Stimulated activated CD8-positive, alpha-beta memory T cell treated with anti-CD3 and anti-CD28 coated beads, Interleukin-4, amount 100 ng/mL, for 4 hours (primary cell): ENCODE measurements around the gene EPB42.
"Not testable (repeated sequence)": the region's sequence is repeated elsewhere in the genome, so short reads cannot be mapped to it uniquely, and the experiment has no call there.

Experiments
- DNase-seq, 2 donors: peaks; one replicate each; pipeline ENCODE4 v3.0.0-alpha.2; 2020; ENCODE audit warnings: low read depth in 2 of 2, low spot score in 1 of 2

Gene EPB42

DNA sequence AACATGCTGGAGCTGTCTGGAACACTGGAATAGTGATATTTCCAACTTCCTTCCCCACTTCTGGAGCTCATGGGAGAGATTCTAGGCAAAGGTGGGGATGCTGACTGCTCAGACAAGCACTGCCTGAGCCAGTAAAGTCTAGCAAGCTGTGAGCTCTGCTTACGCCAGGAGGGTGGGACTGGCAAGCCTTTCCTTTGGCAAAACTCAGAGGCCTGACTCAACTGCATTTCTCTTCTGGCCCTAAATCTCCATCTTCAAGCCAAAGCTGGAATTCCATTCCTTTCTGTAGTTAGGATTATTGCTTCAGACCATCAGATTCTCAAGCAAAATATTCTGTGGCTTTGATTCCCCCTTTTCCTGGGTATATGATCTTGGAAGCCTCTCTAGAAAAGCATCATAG, 20.3 kb upstream of the EPB42 start:
- DNase-seq = no peak

DNA sequence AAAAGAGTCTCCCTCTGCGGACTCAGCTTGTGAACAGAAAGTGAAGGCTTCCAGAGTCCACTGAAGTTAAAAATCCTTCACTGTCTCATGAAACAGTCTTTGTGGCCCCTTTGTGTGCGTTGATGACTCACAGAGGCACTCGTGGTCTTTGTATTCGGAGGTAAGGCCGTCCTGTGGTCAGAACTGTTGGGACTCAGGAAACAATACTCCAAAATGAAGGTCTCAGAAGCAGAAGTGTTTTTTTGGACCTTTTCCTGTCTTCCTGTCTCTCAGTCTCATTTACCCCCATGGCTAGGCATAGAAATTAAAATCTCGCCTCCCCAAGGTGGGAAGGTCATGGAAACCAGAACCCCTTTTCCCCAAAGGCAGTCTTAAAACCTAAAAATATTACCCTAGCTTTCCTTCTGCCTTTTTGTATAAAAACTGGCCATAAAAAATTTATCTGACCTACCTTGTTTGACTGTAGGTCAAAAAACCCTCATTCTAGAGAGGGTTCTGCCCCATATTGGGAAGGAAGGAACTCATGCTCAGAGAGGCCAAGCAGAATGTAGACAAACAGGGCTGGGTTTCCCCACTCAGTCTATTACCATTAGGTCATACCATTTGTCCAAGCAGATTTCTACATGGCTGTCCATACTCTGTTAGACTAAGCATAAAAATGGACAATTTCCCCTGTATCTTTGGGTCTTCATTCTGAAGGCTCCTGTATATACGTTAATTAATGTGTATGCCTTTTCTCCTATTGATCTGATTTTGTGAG, 19.1 kb upstream of the EPB42 start:
- no peak for DNase-seq

DNA sequence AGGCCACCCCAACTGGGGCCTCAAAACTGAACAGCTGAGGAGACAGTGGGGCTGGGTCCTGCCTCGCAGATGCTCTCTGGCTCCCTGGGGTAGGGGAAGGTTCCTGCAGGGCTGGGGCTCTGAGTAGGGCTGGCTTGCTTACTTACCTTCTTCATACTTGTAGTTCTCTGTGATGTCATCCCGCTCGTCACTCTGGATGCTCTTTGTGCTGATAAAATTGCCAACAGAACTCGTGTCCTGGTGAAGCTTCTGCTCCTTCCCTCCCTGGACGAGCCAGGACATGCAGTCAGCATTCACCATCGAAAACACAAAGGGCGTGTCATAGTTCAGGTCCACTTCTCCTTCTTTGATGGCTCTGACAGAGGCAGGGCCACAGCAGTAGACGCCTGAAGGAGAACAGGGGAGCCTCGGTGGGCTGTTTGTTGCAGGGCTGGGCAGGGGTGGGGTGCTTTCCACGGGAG, 17.9 kb upstream of the EPB42 start:
- no peak for DNase-seq

DNA sequence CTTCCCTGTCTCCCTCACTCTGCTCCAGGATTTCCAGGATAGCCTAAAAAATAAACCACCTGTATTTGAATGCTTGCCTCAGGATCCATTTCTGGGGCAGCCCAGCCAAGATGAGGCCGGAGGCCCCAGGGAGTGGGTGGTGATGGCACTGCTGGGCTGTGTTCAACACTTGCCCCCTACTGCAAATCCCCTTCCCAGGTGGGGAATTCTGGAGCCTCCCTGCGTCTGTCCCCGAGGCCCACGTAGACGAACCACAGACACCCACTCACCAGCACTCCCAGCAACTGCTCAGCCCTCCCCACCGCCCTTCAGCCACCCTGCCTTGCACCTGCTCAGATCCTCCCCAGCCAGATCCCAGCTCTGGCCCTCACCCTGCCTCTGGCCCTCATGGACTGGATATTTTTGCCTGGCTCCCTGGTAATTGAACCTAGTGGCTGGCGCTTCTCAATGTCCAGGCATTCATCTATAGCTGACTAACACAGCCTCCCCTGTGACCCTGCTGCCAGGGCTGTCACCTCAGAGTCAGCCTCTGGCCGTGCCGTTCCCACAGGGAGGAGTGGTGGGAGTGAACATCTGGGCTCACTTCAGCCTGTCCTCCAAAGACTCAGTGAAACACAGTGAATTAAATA, 17.1 kb upstream of the EPB42 start:
- DNase-seq = no peak

DNA sequence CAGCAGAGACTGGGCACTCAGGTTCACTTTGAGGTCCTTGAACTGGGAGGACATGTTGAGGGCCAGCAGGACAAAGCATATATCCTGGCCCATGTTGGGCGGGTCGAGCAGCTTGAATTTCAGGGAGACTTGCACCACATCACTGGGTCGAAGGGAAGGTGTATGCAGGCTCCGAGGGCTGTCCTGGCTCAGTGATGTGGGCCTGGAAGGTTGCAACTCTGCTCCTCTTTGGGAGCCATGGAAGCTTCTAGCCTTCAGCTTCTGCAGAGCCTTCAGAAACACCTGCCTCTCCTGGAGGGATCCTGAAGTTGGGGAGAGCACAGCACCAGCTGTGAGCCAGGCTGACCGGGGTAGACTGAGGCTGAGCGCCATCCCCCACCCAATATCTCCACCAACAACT, 14.7 kb upstream of the EPB42 start:
- no peak for DNase-seq

DNA sequence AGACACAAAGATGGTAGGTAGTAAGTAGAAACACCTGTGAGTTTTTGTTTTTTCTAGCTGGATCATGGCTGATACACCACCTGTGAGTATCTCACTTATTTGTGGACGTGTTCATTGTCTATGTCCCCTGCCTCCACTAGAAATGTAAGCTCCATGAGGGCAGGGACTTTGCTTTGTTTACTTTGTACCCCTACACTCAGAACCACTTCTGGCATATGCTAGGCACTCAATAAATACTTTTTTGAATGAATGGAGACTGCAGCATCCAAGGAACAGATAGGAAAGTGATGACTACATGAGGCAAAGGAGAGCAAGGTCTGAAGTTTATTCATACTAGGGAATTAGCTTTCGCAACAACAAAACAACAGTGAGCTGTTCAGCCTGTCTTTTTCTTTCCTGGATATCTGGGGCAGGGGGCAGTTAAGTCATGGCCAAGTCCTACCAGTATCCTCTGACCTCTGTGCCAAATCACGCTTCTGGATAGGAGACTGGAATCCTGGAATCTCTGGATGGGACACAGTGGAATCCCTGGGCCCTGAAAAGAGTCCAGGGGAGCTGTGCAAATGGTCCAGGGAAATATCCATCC, 11.6 kb upstream of the EPB42 start:
- no peak for DNase-seq

DNA sequence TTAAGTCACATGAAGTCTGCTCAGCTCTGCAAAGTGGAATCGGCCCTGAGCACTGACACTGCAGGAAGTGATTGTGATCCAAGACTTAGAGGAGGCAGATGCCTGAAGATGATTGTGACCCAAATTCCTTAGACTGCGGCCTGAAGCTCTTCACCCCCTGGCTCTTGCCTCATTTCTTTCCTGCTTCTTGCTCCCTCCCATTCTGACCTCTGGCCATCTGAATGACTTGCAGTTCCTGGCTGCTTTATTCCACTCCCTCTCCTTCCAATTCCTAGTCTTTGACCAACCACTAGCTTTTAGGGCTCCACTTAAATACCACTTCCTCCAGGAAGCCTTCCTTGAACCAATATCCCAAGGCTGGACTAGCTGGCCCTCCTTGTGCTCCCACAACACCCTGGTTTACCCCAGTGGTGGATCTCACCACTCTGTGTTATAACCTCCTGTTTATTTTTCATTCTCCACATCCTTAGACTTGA, 9.9 kb upstream of the EPB42 start:
- no peak for DNase-seq

DNA sequence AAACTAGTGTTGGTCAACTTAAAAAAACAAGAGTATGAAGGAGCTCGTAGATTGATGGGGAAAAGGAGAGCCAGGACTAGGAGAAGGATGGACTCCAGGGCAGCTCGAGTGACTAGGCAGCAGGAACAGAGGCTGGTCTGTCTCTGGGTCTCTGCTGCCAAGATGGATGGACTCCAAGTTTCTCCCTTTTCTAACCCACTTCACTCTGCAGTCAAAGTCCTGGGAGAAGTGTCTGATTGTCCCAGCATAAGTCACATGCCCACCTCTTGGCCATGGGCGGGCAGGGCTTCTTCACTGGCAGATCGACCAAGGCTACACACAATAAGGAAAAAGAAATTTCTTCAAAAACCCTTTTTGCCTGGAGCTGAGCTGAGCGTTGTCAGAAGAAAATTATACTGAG, 9.2 kb upstream of the EPB42 start:
- no peak for DNase-seq

DNA sequence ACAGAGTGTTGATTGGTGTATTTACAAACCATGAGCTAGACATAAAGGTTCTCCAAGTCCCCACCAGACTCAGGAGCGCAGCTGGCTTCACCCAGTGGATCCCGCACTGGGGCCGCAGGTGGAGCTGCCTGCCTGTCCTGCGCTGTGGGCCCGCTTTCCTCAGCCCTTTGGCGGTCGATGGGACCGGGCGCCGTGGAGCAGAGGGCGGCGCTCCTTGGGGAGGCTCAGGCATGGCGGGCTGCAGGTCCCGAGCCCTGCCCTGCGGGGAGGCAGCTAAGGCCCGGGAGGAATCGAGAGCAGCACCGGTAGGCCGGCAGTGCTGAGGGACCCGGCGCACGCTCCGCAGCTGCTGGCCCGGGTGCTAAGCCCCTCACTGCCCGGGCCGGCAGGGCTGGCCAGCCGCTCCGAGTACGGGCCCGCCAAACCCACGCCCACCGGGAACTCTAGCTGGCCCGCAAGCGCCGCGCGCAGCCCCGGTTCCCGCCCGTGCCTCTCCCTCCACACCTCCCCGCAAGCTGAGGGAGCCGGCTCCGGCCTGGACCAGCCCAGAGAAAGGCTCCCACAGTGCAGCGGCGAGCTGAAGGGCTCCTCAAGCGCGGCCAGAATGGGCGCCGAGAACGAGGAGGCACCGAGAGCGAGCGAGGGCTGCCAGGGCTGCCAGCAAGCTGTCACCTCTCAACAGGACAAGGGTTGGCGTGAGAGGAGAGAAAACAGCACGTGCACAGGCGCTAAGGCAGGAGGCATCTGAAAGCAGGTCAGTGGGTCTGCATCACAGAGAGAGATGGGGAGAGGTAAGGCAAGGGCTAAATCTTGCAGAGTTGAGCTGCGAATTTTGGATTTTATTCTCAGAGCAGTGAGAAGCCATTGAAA, 5.9 kb upstream of the EPB42 start:
- DNase-seq = no peak

DNA sequence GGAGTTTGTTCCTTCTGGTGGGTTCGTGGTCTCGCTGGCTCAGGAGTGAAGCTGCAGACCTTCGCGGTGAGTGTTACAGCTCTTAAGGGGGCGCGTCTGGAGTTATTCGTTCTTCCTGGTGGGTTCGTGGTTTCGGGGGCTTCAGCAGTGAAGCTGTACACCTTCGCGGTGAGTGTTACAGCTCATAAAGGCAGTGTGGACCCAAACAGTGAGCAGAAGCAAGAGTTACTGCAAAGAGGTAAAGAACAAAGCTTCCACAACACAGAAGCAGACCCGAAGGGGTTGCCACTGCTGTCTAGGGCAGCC, 5.1 kb upstream of the EPB42 start:
- DNase-seq = not testable (repeated sequence)

DNA sequence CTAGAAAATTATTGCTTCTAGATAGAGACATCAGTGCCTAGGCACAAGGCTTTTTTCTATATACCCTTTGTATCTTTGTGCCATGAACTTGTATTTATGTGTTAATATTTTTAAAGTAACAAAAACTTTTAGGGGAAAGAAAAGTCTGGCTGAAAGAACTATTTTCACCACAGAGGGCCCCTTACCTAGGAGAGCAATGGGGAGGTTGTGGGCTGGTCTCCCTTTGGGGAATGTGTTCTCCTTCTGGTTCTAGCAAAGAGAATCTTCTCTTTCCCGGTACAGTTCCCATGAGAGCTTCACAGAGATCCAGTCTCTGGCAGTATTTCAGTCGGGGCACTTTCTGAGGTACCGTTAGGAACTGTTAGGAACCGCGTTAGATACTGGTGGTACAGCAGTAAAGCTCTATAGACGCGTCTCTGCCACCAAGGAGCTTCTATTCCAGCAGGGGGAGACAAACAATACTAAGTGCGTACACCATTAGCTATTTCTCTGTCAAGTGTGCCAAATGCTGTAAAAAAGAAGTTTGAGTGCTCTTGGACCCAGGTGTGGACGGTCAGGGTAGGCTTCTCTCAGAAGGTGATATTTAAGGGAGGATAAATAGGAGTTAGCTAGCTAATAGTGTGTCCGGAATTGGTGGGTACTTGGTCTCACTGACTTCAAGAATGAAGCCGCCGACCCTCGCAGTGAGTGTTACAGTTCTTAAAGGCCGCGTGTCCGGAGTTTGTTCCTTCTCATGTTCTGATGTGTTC, 4.6 kb upstream of the EPB42 start:
- DNase-seq = no peak

DNA sequence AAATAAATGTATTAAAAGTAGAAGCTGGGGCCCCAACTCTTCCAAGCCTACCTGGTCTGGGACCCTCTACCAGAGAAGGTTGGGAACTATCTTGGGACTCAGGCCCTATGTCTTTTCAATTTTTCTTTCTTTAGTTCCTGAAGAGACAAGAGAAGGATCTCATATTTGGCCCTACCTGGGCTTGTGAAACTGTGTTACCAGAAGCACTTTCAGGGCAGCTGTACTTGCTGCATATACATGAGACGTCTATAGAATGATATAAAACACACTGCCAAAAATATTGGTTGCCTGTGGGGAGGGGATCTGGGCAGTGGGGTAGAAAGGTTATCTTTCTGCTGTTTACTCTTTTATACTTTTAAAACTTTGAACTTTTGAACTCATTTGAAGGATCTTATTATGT, 604 bp upstream of the EPB42 start:
- no peak for DNase-seq

DNA sequence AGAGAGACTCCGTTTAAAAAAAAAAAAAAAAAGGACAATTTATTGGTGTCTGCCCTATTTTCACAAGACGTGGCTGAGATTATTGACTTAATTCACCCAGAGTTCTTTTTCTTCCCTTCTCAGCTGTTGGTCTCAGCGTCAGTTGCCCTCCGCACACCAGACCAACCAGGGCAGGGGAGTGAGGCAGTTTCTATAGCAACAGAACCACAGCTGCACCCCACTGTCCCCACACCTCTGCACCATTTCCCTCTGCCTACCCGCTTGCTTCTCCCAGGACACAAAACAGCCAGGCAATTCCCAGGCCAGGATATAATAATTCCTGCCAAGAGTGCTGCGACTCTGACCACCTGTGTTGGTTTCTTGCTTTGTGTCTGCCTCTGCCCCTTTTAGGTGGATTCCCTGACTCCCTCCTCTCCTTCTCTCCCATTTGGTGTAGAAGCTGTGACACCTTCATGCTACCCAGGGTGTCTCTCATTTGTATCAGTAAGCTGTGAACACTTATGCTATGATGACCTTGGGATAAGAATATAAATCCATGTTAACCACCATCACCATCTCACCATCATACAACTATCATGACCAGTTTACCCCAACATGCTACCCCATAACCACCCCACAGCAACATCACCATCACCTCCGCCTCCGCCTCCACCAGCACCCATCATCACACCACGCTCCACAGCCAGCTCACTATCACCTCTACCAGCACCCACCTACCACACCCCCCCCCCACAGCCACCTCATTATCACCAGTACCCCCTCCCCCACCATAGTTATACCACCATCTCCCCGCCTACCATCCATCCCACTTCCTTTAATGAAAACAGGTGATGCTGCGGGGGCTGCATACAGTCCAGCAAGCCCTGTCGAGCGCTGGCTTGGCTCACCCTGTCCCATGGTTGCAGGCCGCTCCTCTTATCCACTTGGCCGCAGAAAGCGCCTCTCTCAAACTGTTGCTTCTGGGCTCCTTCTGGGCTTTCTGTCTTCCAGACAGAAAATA, 589 bp downstream of the EPB42 start:
- no peak for DNase-seq

DNA sequence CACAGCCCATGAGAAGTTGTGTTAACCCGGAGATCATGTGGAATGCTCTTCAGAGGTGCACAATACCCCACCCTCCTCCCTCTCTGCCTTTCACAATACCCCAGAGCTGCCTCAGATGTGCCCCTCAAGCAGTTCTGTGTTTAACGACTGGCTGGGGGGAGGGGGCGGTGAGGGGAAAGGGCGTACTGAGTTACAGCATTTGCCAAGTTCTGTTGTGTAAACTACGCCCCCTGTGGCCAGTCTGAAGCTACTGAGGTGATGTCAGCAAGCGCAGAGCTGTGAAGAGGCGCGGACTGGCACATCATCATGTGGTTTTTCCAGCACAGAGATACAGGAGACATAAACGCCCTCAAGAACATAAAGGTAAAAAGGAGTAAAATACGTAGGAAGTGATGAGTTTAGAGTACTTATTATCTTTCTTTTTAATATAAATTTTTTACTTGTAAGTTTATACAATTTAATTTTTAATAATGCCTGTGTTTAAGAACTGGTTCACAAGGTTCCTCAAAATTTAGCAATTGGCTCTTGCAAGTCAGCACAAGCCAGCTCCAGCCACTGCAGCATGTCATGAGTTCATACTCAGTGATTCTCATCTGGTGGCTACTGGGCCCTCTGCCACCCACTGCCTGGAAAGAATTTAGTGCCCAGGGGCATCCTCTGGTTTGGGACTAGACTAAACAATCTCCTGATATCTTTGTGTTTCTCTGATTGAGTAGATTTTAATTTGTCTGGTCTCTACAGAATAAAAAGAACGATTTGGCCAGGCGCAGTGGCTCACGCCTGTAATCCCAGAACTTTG, 1.7 kb downstream of the EPB42 start:
- no peak for DNase-seq

DNA sequence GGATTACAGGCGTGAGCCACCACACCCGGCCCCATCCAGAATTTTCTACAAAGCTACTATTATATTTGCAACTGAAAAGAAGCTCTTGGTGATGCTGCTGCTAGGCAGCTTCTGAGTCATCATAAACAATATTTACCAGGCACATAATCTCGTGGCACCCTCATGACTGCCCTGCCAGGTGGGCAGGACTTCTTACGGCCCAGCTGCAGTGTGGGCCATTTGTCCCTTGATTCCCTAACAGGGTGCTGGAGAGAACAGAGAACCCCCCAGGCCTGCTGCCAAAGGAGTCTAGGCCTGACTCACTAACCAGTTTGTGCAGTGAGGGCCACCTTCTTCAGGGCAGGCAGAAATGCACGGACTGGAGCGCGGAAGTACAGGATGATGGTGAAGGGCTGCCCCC, 4.9 kb downstream of the EPB42 start:
- no peak for DNase-seq

DNA sequence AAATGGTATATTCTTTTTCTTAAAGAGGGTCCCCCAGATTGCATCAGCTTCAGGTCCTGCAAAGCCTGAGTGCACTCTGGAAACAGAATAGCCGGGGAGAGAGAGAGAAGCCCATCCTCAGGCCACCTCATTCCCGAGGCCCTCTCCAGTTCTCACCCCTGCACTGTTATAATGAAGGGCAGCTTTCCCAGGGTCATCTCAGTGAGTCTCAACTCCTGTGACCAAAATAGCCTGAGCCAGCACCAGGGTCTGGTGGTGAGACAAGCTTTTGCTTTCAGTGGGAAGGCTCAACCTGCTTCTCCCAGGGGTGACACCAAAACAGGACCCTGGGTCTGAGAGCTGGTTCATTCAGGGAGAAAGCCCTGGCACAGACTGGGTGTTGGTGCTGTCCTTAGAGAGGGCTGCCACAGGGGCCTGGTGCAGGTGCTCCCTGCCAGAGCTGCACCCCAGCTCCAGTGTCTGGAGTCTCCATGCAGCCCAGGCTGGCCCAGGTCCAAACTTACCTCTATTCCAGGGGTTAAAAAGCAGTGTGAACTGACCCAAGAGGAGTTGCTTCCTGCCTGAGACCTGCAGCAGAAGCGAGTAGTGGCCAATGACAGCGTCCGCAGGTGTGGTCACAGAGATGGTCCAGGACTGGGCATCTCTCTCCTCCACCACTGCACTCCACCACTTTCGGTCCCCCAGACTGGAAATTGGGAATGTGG, 6.1 kb downstream of the EPB42 start:
- no peak for DNase-seq

DNA sequence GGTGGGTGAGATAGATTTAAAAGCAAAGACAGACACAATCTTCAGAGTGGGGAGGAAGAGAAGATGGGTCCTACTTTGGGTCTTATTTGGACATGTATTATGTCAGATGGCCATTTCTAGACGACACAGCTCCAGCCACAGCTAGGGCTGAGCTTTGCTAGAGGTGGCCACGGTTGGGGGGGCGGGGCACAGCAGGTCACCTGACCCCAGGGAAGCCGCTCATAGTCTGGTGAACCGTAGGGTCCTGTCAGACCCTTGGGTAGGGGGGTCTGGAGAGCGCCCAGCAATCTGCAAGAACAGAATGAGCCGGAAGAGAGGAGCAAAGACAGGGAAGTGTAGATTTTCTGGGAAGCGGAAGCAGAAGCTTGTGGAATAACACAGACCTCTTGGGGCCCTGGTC, 6.6 kb downstream of the EPB42 start:
- no peak for DNase-seq

DNA sequence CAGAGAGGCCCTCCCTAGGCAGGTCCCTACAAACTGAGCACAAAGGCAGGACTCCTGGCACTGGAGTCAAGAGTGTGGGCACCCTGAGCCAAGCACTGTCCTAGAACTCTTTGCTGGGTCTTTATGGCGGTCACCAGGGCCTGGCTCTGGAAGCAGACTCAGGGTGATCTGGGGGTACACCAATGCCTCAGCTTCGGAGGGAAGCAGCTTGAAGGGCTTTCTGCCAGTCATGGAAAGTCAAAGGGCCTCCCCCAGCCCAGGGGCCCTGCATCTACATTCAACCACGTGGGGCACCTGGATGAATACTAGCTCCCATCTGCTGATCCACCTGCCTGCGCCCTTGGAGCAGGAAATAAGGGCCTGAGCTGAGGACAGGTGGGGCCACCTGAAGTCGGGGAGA, 7.4 kb downstream of the EPB42 start:
- DNase-seq = no peak
